Inflammatory macrophage treated with lipopolysaccharide for 4 hours (primary cell): Measurements from ENCODE around the gene HTRA3.
A peak's percentile ranks its signal among the peaks of the same experiment; 100 is the strongest.

Experiments
- DNase-seq: peaks from one replicate; pipeline ENCODE4 v3.0.0-alpha.2; 2020

HTRA3 gene

DNA sequence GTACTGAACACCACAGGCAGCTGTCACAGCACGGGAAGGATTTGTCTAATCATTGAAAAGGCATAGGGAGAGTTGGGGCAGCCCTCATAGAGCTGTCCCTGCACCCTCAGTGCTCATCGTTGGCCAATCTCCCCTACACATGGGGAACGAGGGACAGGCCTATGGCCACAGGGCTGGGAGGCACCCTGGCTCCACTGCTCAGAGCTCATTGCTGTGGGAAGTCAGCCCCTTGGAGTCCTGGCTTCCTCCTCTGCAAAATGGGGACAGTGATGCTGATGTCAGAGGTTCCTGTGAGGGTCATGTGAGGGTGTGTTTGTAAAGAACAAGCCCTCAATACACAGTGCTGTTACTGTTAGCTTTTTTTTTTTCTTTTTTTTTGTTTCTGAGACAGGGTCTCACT is 19.3 kb upstream of the HTRA3 start:
- peak; percentile 73 for DNase-seq

DNA sequence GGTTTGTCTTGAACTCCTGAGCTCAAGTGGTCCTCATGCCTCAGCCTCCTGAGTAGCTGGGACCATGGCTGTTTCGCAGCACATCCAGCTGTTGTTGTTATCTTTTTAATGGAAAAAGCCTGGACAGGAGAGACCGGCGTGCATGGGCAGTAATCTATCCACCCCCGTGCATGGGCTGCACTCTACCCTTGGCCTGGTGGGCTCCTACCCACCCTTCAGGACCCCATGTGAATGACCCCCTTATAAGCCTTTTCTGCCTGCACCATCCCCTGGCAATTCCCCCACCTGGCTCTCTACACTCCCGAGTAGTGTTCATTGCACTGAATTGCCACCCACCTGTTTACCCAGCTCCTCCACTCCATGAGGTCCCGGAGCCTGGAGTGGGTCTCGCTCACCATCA is 18.9 kb upstream of the HTRA3 start:
- DNase-seq: no peak

DNA sequence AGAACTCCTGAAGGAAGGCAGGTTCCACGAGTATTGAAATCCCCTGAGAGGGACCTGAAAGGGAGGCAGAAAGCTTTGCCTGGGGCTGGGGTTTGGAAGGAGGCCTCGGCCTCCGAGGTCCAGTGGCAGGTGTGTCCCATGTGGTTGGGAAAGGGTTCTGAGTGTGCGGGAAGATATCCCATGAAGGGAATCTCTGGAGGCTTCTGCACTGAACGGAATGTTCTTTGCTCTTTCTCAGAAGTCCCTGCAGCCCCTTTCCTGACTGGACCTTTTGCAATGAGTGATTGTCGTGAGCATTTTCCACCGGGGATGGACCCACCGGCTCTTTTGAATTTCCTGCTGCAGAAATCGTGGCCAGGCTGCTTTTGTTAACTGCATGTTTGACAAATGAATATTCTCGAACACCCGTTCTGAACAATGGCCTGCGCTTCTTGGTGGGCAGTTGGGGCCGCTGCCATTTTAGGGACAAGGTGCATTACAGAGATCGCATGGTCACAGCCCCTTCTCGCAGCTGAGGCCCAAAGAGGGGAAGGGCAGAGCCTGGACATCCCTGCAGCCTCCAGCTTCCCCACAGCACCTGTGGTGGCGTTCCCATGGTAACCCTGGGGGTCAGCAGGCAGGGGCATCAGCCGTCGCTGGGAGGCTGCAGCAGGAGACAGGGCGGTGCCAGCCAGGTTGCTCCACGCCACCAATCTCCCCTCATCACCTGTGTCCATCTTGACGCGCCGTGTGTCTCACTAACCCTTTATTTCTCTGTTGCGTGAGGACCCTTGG is 18.3 kb upstream of the HTRA3 start:
- DNase-seq: no peak

DNA sequence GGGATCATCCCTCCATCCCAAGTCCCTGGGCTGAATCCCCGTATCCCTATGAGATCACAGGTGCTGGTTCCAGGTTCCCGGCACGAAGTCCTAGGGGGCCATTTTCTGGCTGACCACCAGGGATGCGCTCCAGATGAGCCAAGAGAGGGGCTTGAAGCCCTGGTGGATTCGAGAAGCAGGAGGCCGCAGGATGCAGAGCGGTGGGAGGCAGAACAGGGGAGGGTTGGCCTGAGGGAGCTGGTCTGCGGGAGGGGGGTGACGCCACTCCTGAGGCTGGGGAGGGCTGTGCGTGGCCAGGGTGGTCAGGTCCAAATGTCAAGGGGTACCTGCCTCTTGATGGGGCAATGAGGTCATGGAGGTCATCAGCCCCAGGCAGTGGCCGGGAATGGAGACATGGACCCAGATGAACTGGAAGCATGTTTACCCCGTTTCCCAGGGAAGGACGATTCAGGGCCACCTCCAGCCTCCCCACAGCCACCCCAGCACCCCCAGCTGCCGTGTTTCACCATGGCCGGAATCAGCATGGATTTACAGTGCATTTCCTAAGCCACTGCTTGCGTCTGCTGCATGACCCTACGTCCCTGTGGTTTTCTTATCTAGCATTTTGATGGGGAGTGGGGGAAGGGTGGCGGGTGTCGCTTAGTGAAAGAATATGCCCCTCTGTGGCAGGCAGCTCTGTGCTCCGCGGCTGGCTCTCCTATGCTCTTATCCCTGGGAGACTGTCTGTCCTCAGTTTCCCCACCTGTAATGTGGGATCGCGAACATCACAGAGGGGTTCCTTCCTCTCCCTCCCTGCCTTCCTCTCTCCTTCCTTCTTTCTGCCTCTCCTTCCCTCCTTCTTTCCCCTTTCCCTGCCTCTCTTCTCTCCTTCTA is 17.0 kb upstream of the HTRA3 start:
- DNase-seq: no peak

DNA sequence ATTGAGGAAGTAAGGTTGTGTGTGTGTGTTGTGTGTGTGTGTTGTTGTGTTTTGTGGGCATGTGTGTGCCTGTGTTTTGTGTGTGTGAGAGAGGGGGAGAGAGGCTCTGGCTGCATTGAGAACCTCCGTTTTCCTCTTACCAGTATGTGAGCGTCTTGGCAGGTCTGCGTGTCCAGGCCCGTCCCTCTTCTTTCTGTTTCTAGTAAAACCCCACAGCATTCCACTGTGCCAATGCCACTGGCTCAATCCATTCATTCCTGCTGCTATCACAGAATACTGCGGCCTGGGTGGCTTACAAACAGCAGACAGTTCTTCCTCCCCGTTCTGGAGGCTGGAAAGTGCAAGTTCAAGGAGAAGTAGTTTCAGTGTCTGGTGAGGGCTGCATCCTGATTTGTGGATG is 15.5 kb upstream of the HTRA3 start:
- no peak for DNase-seq

DNA sequence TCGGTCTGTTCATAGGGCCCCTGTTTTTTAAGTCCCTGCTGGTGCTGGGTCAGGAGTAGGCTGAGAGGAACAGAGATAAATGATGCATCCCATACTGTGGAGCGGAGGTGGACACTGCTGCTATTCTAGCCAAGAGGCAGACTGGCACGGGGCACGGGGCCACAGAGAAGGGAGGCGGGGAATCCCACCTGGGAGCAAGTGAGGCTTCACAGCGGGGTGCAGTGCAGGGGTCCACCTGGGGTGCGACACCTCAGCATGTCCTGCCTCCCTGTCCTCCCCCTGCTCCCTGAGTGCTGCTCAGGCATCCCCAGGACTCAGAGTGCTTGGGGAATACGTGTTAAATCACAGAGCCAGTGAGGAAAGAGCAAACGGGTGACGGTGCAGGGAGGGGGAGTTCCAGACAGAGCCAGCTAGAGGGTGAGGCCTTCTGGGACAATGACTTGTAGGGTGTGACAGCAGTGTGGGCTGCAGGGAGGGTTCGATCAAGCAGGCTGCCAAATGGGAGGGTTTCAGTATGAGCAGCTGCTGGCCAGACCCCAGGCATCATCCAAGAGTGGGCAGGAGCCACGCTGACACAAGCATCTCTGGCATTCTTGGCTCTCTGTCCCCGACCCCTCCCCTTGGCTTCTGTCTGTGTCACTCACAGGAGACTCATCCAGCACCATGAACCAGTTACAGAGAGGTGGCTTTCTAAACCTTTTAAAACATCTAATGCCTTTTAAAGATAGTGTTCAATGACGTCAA is 13.7 kb upstream of the HTRA3 start:
- DNase-seq: no peak

DNA sequence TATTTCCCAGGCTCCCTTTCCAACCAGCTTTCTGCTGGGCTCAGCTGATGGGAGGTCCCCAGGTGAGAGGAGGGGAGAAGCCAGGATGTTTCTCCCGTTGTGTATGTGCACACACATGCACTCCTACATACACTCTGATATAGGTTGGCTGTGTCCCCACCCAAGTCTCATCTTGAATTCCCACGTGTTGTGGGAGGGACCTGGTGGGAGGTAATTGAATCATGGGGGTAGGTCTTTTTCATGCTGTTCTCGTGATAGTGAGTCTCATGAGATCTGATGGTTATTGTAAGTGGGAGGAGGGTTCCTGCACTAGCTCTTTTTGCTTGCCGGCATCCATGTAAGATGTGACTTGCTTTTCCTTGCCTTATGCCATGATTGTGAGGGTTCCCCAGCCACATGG is 11.7 kb upstream of the HTRA3 start:
- DNase-seq: no peak

DNA sequence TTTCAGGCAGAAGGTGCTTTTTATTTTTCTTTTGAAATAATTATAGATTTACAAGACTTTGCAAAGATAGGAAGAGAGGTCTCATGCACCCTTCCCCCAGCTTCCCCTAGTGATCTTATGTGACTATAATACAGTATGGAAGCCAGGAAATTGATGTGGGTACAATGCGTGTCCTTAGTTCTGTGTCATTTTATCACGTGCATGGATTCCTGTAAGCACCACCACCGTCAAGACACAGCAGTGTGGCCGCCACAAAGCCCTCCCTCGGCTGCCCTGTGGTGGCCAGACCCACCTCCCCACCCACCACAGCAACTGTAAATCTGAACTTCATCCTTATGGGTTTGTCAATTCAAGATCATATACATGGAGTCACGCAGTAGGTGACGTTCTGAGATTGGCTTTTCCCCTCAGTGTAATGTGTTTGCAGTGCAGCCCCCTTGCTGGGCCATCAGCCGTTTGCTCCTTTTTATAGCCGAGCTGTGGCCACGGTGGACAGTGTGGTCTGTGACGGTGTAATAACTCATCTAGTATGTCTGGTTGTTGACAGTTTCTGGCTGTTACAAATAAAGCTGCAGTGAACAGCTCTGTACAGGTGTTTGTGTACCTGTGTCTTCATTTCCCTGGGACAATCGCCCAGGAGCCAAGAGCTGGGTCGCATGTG is 10.9 kb upstream of the HTRA3 start:
- DNase-seq: no peak

DNA sequence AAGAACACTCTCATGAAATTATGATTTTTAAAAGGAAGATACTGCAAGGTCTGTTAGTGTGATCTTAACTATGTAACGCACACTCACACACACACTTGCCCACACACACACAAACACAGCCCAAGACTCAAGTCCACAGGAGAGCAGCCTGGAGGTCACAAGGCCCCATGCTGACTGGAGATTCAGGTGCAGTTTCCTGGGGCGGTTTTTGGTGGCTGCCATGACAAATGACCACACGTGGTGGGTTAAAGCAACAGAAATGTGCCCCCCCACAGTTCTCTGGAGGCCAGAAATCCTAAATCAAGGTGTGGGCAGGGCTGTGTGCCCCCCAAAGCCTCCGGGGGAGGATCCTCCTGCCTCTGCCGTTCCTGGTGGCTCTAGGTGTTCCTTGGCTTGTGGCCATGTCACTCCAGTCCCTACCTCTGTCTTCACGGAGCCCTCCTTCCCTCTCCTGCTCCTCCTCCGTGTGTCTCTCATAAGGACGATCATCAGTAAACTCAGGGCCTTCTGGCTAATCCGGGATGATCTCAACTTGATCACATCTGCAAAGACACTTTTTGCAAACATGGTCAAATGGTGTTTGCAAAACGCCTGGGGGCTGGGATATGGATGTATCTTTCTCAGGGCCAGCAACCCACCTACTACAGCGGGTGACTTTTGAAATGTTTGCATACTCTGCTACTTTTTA is 9.7 kb upstream of the HTRA3 start:
- DNase-seq: no peak

DNA sequence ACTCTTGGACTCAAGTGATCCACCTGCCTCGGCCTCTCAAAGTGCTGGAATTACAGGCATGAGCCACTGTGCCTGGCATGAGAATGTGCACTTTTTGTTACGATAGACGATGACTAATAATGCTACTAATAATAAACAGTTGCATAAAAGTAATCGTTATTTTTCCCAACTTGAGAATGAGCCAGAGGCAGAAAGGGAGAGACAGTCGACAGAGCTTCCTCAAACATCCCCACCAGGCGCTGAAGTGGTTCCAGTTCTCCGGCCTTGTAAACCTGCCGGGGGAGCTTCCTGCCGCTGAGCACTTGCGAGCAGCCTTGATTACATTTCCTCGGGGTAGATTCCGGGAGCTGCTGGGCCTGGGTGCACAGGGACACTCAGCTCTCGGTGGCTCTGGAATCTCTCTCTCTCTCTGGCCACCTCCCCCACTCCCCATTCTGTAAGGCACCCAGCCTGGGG is 8.9 kb upstream of the HTRA3 start:
- DNase-seq: peak; percentile 59

DNA sequence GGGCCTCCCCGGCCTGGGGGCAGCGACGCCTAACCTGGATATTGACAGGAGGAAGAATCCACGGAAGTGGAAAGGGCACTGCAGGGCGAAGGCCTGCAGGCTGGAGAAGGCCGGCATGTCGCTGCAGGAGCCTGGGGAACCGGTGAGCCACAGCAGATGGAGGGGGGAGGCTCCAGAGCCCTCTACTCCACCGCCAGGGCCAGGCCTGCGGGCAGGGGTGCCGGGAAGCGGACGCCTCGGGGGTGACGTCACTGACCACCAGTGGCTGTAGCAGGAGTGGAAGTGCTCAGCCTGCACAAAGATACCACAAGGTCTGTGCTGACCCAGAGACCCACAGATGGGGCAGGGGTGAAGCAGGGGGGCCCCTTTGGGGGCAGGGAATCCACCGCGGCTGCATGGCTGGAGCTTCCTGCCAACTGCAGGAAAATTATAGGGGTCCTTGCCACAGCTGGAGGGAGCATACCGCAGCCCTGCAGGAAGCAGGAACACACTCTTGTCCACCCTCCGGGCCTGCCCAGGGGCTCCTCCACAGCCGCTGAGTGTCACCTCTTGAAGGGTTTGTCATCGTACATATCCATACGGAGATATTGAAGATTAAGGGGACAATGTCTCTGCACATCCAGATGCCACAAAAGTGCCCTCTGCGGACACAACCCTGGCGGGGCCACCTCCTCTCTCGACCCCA is 7.6 kb upstream of the HTRA3 start:
- DNase-seq: peak; percentile 39

DNA sequence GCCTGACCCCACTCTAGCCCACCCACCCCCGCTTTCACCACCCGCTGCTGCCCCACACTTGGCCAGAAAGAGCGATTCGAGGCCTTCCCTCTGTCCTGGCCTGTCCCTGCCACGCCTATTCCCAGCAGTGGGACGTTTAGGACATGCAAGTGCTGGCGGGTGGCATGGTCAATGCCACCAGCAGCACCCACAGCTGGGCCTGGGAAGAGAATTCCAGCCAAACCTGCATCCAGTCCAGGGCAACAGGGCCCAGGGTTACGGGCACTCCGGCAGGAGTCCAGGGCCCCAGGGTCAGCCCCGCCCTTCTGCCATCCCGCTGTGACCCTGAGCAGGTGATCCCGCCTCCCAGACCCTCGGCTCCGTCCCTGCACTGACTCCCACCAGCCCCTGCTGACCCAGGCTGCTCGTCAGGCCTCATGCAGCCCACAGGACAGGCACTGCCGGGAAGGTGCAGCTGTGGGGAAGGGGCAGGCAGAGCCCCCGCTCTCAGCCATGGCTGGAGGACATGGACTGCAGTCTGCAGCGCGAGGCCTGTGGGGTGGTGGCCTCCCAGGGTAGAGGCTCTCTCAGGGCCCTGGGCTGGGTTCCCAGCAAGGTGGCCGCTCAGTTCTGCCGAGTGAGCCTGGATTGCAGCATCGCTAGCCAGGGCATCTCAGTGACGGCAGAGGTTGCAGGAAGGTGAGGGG is 6.8 kb upstream of the HTRA3 start:
- no peak for DNase-seq

DNA sequence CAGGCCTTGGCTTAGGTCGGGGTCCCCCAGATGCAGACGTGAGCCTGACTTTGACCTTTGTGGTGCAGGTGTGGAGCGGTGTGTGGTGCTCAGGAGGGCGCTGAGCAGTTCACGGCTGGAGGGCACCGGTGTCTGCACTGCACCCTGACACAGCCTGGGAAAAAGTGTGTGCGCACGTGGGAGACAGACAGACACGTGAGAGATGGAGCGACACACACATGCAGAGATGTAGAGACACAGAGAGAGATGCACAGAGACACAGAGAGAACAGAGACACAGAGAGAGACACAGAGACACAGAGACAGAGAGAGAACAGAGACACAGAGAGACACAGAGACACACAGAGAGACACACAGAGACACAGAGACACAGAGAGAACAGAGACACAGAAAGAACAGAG is 6.2 kb upstream of the HTRA3 start:
- DNase-seq: no peak

DNA sequence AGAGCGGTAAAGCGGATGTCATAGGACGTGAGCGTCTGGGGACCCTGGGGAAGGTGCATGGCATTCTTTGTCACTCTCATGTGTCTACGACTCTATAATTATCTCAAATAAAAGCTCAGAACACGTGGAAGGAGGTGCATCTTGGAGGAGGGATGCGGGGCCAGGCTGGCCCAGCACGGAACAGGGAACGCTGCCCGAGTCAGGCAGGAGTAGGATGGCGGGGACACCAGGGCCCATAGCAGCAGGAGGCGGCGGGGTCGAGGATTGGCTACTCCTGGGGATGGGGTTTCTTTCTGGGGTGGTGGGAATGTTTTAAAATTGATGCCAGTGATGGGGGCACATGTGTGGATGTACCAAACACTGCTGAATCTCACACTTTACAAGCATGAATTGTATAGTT is 5.4 kb upstream of the HTRA3 start:
- DNase-seq: no peak

DNA sequence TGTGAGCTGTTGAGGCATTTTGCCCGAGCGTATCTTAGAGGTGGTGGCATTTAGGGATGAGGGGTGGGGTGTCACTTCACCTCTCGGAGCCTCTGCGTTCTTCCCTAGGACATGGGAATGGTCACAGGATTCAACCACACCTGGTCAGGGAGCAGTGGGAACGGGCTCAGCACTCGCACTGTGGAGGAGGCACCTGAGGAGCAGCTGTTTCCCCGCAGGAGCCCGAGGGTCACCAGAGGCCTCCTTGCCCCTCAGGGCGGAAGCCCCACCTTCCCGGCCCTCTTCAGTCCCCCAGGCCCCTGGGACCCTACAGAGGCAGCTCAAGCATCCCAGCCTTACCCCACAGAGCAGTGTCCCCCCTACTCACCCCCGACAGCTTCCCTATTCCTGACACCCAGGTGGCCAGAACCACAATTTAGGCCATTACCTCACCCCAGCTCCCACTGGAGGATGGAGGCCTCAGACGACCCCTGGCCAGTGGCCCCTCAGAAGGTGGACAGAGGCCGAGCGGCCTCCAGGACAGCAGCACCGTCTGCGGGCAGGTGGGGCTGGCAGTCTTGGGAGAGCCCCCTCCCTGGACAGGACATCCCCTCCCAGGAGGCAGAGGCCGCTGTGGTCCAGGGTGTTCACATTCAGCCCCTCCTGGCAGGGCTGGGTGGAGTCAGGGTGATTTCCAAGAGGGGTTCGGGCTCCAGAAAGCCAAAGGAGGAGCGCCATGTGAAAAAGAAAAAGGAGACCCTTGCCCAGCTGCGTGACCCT is 4.2 kb upstream of the HTRA3 start:
- DNase-seq: no peak

DNA sequence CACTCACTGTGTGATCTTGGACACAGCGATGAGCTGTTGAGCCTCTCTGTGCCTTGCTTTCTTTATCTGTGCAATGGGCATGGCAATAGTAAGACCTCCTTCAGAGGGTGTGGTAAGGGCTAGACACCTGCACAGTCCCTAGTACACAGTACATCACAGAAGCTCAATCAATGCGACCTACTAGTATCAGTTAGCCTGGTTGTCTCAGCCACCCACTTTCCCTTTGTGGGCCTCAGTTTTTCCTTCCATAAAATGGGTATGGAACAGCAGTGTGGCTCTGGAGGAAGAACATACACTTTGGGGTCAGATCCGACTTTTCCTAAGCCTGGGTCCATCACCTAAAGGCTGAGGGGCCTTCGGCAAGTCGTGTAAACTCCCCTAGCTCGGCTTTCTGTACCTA is 3.5 kb upstream of the HTRA3 start:
- DNase-seq: no peak

DNA sequence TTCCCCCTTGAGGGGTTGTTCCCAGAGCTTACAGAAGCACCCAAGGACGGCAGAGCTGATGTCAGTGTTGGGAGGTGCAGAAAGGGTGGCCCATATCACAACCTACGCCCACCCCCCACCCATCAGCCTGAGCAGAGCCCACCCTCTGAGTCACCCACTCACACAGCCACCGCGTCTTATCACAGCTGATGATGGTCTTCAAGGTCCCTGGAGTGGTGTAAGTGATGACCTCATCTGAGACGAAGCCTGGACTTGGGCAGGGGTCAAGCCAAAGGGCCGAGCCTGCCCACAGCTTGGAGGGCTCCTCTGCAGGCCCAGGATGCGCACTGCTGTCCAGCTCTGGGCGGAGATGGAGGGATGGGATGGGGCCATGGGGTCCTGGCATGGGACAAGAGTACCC is 3.0 kb upstream of the HTRA3 start:
- DNase-seq: no peak

DNA sequence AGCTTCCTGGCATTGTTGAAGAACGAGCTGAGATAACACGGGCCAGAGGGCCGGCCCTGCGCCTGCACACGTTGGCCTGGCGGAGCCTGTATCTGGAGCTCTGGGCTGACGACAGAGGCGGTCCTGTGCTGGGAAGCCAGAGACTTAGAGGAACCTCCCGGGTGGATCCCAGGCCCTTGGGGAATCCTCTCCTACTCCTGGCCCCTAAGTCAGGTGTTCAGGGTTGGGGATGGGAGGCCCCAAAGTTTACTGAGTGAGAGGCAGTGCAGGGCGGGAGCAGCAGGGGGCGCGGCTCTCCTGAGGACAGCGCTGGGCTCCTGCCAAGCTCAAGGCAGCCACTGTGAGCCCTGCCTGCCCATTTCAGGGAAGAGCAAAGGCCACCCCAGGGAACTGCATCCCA is 2.5 kb upstream of the HTRA3 start:
- DNase-seq: peak; percentile 53

DNA sequence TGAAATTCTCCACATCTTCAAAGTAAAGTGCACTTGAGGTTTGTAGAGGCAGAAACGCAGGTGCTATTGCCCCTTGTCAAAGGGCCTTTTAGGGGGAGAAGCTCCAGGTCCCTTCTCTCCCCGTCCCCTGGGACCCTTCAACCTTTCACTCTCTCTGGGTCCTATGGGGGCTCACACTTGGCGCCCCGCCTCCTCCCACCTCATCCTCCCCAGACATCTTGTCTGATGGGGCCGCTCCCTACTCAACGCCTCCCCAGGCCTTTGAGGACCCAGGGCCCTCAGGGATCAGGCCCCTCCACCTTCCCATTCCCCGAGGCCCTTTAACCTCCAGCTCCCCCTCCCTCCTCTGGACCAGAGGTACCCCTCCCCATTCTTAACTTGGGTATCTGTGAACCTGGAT is 1.3 kb upstream of the HTRA3 start:
- no peak for DNase-seq

DNA sequence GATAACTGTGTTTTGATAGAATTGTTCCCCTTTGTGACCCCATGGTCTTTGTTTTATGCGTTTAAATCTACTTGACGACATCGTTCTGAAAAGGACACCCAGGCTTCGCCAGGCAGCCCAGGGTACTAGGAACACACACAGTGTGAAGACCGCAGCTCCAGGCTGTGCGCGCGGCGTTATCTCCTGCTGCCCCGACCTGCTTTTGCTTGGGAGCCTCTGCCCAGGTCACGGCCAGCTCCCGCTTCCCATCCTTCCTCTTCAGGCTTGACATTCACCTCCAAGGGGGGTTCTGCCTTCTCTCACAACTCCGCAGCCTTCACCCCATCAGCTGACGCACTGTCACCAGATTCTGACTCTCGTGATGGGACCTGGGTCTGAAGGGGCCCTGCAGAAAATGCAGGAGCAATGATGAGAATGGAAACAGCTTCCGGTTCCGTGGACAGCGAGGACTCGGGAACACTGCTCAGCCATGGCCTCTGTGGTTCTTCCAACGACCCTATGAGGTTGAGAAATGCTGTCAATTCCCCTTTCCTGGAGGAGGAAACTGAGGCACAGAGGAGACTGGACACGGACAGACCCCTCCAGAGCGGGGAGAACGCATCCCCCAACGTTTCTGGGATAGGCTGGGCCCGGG is 536 bp upstream of the HTRA3 start:
- DNase-seq: no peak
